HL-60 (cell line): ENCODE data around the gene SSX2IP.
"Not testable (repeated sequence)": the region's sequence is repeated elsewhere in the genome, so short reads cannot be mapped to it uniquely, and the experiment has no call there.

Experiments used
- DNase-seq, 2 experiments: peaks; one replicate each; pipeline ENCODE4 v3.0.0-alpha.2; 2010 to 2020; ENCODE audit warnings: low read depth in 1 of 2, low spot score in 1 of 2
- H3K27ac ChIP-seq: fragments of 250-450 bp; sonication (Bioruptor Pico); replicated peaks from 2 replicates; pipeline ENCODE4 v1.5.1; 2020; ENCODE audit warnings: mild to moderate bottlenecking, moderate library complexity
- H3K27me3 ChIP-seq: fragments of 250-450 bp; sonication (Bioruptor Pico); 2 replicates; pipeline ENCODE4 v1.5.1; 2021; ENCODE audit warnings: mild to moderate bottlenecking, moderate library complexity; ENCODE audit not compliant: insufficient read depth, poor library complexity, severe bottlenecking
- H3K4me3 ChIP-seq: replicated peaks from 2 replicates; pipeline ENCODE4 v1.5.1; 2011; ENCODE audit warnings: mild to moderate bottlenecking, control low read depth, low read length; ENCODE audit not compliant: insufficient read depth
- CTCF ChIP-seq: IDR thresholded peaks from one replicate; pipeline ENCODE4 v1.5.1; 2011; ENCODE audit warnings: low read length, control low read depth, inconsistent platforms; ENCODE audit not compliant: insufficient read depth
- GABPA ChIP-seq: IDR thresholded peaks from 2 replicates; pipeline ENCODE4 v1.6.1; 2012; ENCODE audit warnings: low read depth
- POLR2AphosphoS5 ChIP-seq: IDR thresholded peaks from 2 replicates; pipeline ENCODE4 v1.6.1; 2012; ENCODE audit warnings: low read depth
- SPI1 ChIP-seq: IDR thresholded peaks from 2 replicates; pipeline ENCODE4 v1.6.1; 2012; ENCODE audit warnings: low read depth, mild to moderate bottlenecking, borderline replicate concordance
- TF ChIP-seq, protein P1 (sequence below): IDR thresholded peaks from 2 replicates; pipeline ENCODE4 v1.6.1; 2012; ENCODE audit warnings: low read depth; ENCODE audit not compliant: insufficient replicate concordance

Gene SSX2IP

GRCh38 chr1:84644472-84644871, 45.8 kb downstream of the SSX2IP start:
- no peak overlapping the region for H3K4me3 ChIP-seq

GRCh38 chr1:84643183-84643582, 47.1 kb downstream of the SSX2IP start:
- TF ChIP-seq GABPA, result no peak
- TF ChIP-seq, protein P1, sequence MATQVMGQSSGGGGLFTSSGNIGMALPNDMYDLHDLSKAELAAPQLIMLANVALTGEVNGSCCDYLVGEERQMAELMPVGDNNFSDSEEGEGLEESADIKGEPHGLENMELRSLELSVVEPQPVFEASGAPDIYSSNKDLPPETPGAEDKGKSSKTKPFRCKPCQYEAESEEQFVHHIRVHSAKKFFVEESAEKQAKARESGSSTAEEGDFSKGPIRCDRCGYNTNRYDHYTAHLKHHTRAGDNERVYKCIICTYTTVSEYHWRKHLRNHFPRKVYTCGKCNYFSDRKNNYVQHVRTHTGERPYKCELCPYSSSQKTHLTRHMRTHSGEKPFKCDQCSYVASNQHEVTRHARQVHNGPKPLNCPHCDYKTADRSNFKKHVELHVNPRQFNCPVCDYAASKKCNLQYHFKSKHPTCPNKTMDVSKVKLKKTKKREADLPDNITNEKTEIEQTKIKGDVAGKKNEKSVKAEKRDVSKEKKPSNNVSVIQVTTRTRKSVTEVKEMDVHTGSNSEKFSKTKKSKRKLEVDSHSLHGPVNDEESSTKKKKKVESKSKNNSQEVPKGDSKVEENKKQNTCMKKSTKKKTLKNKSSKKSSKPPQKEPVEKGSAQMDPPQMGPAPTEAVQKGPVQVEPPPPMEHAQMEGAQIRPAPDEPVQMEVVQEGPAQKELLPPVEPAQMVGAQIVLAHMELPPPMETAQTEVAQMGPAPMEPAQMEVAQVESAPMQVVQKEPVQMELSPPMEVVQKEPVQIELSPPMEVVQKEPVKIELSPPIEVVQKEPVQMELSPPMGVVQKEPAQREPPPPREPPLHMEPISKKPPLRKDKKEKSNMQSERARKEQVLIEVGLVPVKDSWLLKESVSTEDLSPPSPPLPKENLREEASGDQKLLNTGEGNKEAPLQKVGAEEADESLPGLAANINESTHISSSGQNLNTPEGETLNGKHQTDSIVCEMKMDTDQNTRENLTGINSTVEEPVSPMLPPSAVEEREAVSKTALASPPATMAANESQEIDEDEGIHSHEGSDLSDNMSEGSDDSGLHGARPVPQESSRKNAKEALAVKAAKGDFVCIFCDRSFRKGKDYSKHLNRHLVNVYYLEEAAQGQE, result no peak
- TF ChIP-seq POLR2AphosphoS5, result no peak
- no peak for TF ChIP-seq SPI1
- no peak for TF ChIP-seq CTCF
- Histone ChIP-seq H3K27me3 (no peaks in the 10 kb centered on the region), H3K27ac (no peak overlapping the region), H3K4me3 (no peak overlapping the region)
- no peak for DNase-seq

More at GRCh38 chr1:84644472-84644871, 45.8 kb downstream of the SSX2IP start:
- no peaks in the 10 kb centered on the region for H3K27me3 ChIP-seq
- DNase-seq, result no peak
- no peak overlapping the region for H3K27ac ChIP-seq
- TF ChIP-seq, protein P1, result no peak
- no peak for TF ChIP-seq GABPA
- TF ChIP-seq POLR2AphosphoS5, result no peak
- no peak for TF ChIP-seq CTCF
- TF ChIP-seq SPI1, result no peak

- DNase-seq, result no peak
- Histone ChIP-seq H3K27ac (no peak overlapping the region), H3K4me3 (no peak overlapping the region), H3K27me3 (no peaks in the 10 kb centered on the region)
- no peak for TF ChIP-seq CTCF
- no peak for TF ChIP-seq POLR2AphosphoS5
- TF ChIP-seq, protein P1, result no peak
- no peak for TF ChIP-seq GABPA
- no peak for TF ChIP-seq SPI1
Measured at GRCh38 chr1:84642774-84643173, 47.5 kb downstream of the SSX2IP start.

DNA sequence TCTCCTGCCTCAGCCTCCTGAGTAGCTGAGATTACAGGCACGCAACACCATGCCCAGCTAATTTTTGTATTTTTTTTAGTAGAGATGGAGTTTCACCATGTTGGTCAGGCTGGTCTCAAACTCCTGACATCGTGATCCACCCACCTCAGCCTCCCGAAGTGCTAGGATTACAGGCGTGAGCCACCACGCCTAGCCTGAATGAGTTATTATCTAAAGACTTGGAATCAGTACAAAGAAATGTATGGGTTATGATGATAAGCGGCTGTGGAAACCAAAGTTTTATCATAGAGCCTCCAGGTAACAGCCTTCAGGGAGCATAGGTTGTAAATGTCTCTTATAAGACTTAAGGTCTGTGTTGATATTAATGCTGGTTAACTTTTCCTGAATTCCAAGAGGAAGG, 50.5 kb downstream of the SSX2IP start:
- not testable (repeated sequence) for H3K4me3 ChIP-seq, DNase-seq, H3K27me3 ChIP-seq, H3K27ac ChIP-seq
